A673 (cell line): ENCODE data around the gene ASTN2.

Source experiments
- EZH2 ChIP-seq: fragments of 200-600 bp; sonication (generic); IDR thresholded peaks from 2 replicates; pipeline ENCODE4 v1.6.1; 2017; ENCODE audit warnings: borderline replicate concordance, low read depth, mild to moderate bottlenecking, mixed read lengths, antibody characterized with exemption, low read length; ENCODE audit not compliant: poor library complexity, severe bottlenecking
- TF ChIP-seq, protein P1 (sequence below): fragments of 300-800, 200-600 bp; sonication (generic); conservative IDR thresholded peaks from 2 replicates; pipeline ENCODE4 v1.5.1; 2017; ENCODE audit warnings: low read depth, mild to moderate bottlenecking, antibody characterized with exemption, low read length, moderate library complexity, mixed read lengths

DNA sequence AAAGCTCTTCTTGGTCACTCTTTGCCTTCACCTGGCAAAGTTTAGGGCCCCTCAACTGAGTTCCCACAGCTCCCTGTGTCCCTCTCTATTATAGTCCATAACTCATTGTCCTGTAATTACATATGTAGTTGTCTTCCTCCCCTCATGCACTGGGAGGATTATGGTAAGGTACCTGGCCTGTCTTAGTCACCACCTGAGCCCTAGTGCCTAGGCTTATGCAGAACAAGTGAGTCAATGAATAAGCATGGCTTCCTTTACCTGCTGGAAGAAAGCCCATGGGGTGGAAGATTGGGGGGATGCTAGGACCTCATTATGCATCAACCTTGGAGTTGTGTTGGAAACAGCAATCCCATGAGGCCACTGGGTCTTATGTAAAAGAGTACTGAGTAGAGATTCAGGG, 915.4 kb downstream of the ASTN2 start:
- TF ChIP-seq, protein P1, sequence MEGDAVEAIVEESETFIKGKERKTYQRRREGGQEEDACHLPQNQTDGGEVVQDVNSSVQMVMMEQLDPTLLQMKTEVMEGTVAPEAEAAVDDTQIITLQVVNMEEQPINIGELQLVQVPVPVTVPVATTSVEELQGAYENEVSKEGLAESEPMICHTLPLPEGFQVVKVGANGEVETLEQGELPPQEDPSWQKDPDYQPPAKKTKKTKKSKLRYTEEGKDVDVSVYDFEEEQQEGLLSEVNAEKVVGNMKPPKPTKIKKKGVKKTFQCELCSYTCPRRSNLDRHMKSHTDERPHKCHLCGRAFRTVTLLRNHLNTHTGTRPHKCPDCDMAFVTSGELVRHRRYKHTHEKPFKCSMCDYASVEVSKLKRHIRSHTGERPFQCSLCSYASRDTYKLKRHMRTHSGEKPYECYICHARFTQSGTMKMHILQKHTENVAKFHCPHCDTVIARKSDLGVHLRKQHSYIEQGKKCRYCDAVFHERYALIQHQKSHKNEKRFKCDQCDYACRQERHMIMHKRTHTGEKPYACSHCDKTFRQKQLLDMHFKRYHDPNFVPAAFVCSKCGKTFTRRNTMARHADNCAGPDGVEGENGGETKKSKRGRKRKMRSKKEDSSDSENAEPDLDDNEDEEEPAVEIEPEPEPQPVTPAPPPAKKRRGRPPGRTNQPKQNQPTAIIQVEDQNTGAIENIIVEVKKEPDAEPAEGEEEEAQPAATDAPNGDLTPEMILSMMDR, result no peak
- TF ChIP-seq EZH2, result no peak
